Hepatocyte (in vitro differentiated cells): ENCODE results near the gene EIF5A2.

Source experiments
- EZH2 ChIP-seq: fragments of 200-600 bp; sonication (generic); IDR thresholded peaks from 2 replicates; pipeline ENCODE4 v1.6.1; 2016; ENCODE audit warnings: antibody characterized with exemption, mild to moderate bottlenecking, borderline replicate concordance
- EZH2phosphoT487 ChIP-seq: fragments of 200-600 bp; sonication (generic); IDR thresholded peaks from one replicate; pipeline ENCODE4 v1.6.1; 2018; ENCODE audit warnings: antibody characterized with exemption, mild to moderate bottlenecking, low read depth, moderate library complexity; ENCODE audit not compliant: unreplicated experiment, severe bottlenecking
- TF ChIP-seq, protein P1 (sequence below): fragments of 200-600 bp; sonication (generic); IDR thresholded peaks from 2 replicates; pipeline ENCODE4 v1.5.1; 2016; ENCODE audit warnings: antibody characterized with exemption, mild to moderate bottlenecking; ENCODE audit not compliant: poor library complexity

DNA sequence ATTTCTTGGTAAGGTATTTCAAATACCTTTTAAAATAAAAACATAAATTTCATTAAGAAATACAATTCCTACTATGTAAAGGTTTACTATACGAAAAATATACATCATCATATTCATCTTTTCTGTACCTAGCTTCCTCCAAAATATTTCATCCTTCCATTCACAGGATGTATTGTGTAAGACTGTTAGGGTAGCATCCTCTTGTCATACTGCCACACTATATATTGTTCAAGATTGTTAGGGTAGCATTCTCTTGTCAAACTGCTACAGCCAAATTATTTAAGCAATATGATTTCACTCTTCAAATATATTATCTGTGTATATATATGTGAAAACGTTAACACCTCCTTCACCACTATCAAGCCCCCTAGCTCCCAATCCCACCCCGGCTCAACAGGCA is 41.9 kb downstream of the EIF5A2 start:
- TF ChIP-seq, protein P1, sequence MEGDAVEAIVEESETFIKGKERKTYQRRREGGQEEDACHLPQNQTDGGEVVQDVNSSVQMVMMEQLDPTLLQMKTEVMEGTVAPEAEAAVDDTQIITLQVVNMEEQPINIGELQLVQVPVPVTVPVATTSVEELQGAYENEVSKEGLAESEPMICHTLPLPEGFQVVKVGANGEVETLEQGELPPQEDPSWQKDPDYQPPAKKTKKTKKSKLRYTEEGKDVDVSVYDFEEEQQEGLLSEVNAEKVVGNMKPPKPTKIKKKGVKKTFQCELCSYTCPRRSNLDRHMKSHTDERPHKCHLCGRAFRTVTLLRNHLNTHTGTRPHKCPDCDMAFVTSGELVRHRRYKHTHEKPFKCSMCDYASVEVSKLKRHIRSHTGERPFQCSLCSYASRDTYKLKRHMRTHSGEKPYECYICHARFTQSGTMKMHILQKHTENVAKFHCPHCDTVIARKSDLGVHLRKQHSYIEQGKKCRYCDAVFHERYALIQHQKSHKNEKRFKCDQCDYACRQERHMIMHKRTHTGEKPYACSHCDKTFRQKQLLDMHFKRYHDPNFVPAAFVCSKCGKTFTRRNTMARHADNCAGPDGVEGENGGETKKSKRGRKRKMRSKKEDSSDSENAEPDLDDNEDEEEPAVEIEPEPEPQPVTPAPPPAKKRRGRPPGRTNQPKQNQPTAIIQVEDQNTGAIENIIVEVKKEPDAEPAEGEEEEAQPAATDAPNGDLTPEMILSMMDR: no peak
- TF ChIP-seq EZH2 (no peak), EZH2phosphoT487 (no peak)
